D721Med (cell line): ENCODE data around the gene GPM6B.

Source experiments
- DNase-seq: peaks from one replicate; pipeline ENCODE4 v3.0.0; 2011; ENCODE audit warnings: low spot score; ENCODE audit not compliant: insufficient read length
- FAIRE-seq: peaks from 2 replicates; lab custom pipeline; 2011; peaks lifted over from hg19 to GRCh38; lab: Jason Lieb, UNC
- CTCF ChIP-seq: IDR thresholded peaks from 2 replicates; pipeline ENCODE4 v1.5.1; 2012; ENCODE audit warnings: mild to moderate bottlenecking, control low read depth; ENCODE audit not compliant: insufficient read depth; ENCODE audit errors: missing control alignments

The GPM6B gene

GRCh38 chrX:13750812-13751211 is 66.1 kb downstream of the GPM6B start:
- DNase-seq, result no peak
- no peak for TF ChIP-seq CTCF
- peak; percentile 88 for FAIRE-seq

GRCh38 chrX:13750204-13750603 is 66.7 kb downstream of the GPM6B start:
- peak; percentile 42 for TF ChIP-seq CTCF
- no peak for FAIRE-seq
- no peak for DNase-seq

- TF ChIP-seq CTCF, result no peak
- FAIRE-seq, result no peak
- DNase-seq, result no peak
Observed at GRCh38 chrX:13748486-13748885, 68.4 kb downstream of the GPM6B start.

- FAIRE-seq (peak; percentile 21), DNase-seq (no peak)
- TF ChIP-seq CTCF, result peak; percentile 26
Observed at GRCh38 chrX:13747836-13748235, 69.1 kb downstream of the GPM6B start.

- DNase-seq (no peak), FAIRE-seq (no peak)
- no peak for TF ChIP-seq CTCF
Observed at GRCh38 chrX:13742397-13743176, 74.3 kb downstream of the GPM6B start.

GRCh38 chrX:13741695-13742094 is 75.2 kb downstream of the GPM6B start:
- FAIRE-seq (no peak), DNase-seq (no peak)
- no peak for TF ChIP-seq CTCF
